ENCODE results near the gene CAPZB. TPM values are rescaled to one million over a fixed set of nuclear protein-coding genes. Genes with fewer than 3 reads are reported as not detected.

The CAPZB gene
- total RNA-seq, 1 donor from 2014 or later = 326 TPM

GRCh38 chr1:19354531-19354981, 130.8 kb downstream of the CAPZB start:
- peaks cover 1% of the 10 kb centered on the region for H3K4me1 Mint-ChIP-seq (ENCODE audit: low read depth, unreplicated experiment)
- peaks cover 4% of the 10 kb centered on the region for H3K27me3 Mint-ChIP-seq (ENCODE audit: unreplicated experiment)
- no peak overlapping the region for H3K27ac Mint-ChIP-seq (ENCODE audit: unreplicated experiment)
- no peak for TF ChIP-seq CTCF (IDR thresholded peaks at IDR 0.05; ENCODE audit: partially characterized antibody, unreplicated experiment)
- H3K9me3 Mint-ChIP-seq (ENCODE audit: unreplicated experiment) = peaks cover 5% of the 10 kb centered on the region
- H3K4me3 Mint-ChIP-seq (ENCODE audit: unreplicated experiment) = no peak overlapping the region
- no peak for DNase-seq
- no peaks in the 10 kb centered on the region for H3K36me3 Mint-ChIP-seq (ENCODE audit: unreplicated experiment)

GRCh38 chr1:19353596-19353995, 131.7 kb downstream of the CAPZB start:
- peaks cover 4% of the 10 kb centered on the region for H3K27me3 Mint-ChIP-seq (ENCODE audit: unreplicated experiment)
- peaks cover 5% of the 10 kb centered on the region for H3K9me3 Mint-ChIP-seq (ENCODE audit: unreplicated experiment)
- no peak for TF ChIP-seq CTCF (IDR thresholded peaks at IDR 0.05; ENCODE audit: partially characterized antibody, unreplicated experiment)
- no peak overlapping the region for H3K4me3 Mint-ChIP-seq (ENCODE audit: unreplicated experiment)
- no peaks in the 10 kb centered on the region for H3K4me1 Mint-ChIP-seq (ENCODE audit: low read depth, unreplicated experiment)
- DNase-seq = no peak
- no peak overlapping the region for H3K27ac Mint-ChIP-seq (ENCODE audit: unreplicated experiment)
- no peaks in the 10 kb centered on the region for H3K36me3 Mint-ChIP-seq (ENCODE audit: unreplicated experiment)

GRCh38 chr1:19352839-19353238, 132.5 kb downstream of the CAPZB start:
- DNase-seq = no peak
- Mint-ChIP-seq H3K27me3 (ENCODE audit: unreplicated experiment) (peaks cover 4% of the 10 kb centered on the region), H3K9me3 (ENCODE audit: unreplicated experiment) (peaks cover 5% of the 10 kb centered on the region), H3K27ac (ENCODE audit: unreplicated experiment) (no peak overlapping the region), H3K4me3 (ENCODE audit: unreplicated experiment) (no peak overlapping the region), H3K36me3 (ENCODE audit: unreplicated experiment) (no peaks in the 10 kb centered on the region), H3K4me1 (ENCODE audit: low read depth, unreplicated experiment) (no peaks in the 10 kb centered on the region)
- TF ChIP-seq CTCF (IDR thresholded peaks at IDR 0.05; ENCODE audit: partially characterized antibody, unreplicated experiment) = no peak

- Mint-ChIP-seq H3K4me3 (ENCODE audit: unreplicated experiment) (no peak overlapping the region), H3K27me3 (ENCODE audit: unreplicated experiment) (peaks cover 4% of the 10 kb centered on the region), H3K36me3 (ENCODE audit: unreplicated experiment) (no peaks in the 10 kb centered on the region), H3K27ac (ENCODE audit: unreplicated experiment) (peak overlapping the region; percentile 66), H3K9me3 (ENCODE audit: unreplicated experiment) (peaks cover 5% of the 10 kb centered on the region), H3K4me1 (ENCODE audit: low read depth, unreplicated experiment) (no peaks in the 10 kb centered on the region)
- DNase-seq = no peak
- TF ChIP-seq CTCF (IDR thresholded peaks at IDR 0.05; ENCODE audit: partially characterized antibody, unreplicated experiment) = no peak
These were observed 133.5 kb downstream of the CAPZB start for GRCh38 chr1:19351873-19352272.

- DNase-seq = no peak
- TF ChIP-seq CTCF (IDR thresholded peaks at IDR 0.05; ENCODE audit: partially characterized antibody, unreplicated experiment) = no peak
- Mint-ChIP-seq H3K27me3 (ENCODE audit: unreplicated experiment) (peaks cover 5% of the 10 kb centered on the region), H3K4me3 (ENCODE audit: unreplicated experiment) (no peak overlapping the region), H3K9me3 (ENCODE audit: unreplicated experiment) (peaks cover 3% of the 10 kb centered on the region), H3K4me1 (ENCODE audit: low read depth, unreplicated experiment) (no peaks in the 10 kb centered on the region), H3K27ac (ENCODE audit: unreplicated experiment) (no peak overlapping the region), H3K36me3 (ENCODE audit: unreplicated experiment) (no peaks in the 10 kb centered on the region)
These were observed 134.8 kb downstream of the CAPZB start for GRCh38 chr1:19350566-19350965.
